Endothelial cell of umbilical vein (primary cell): ENCODE results near the gene IFIT1B. TPM values are rescaled to one million over a fixed set of nuclear protein-coding genes. Genes with fewer than 3 reads are reported as not detected.

Experiments used
- BruUV-seq: library from RNA; stranded (reverse); fragments of 400-500 nt; replicated peaks from 2 replicates; lab custom pipeline; 2021; lab: Mats Ljungman, UMichigan
- CTCF ChIA-PET: fragments of 300-600, 350-600 bp; sonication (Branson Sonifier 250); formaldehyde crosslinking; loops from one replicate; lab custom pipeline; 2021; ENCODE audit warnings: antibody characterized with exemption, inconsistent platforms; lab: Charles Lee
- POLR2A ChIA-PET: fragments of 300-600, 350-600 bp; sonication (Branson Sonifier 250); formaldehyde crosslinking; loops from one replicate; lab custom pipeline; 2021; ENCODE audit warnings: antibody characterized with exemption, inconsistent platforms; lab: Charles Lee
- DNase-seq: peaks from one replicate; pipeline ENCODE4 v3.0.0-alpha.2; 2011; ENCODE audit warnings: low read depth, low spot score
- FAIRE-seq: peaks from 2 replicates; lab custom pipeline; 2011; peaks lifted over from hg19 to GRCh38; lab: Jason Lieb, UNC
- H2AFZ ChIP-seq: 2 replicates; pipeline ENCODE4 v1.6.0; 2012; ENCODE audit warnings: low read depth, low read length, control low read depth, inconsistent platforms
- H3K27ac ChIP-seq: 2 replicates; pipeline ENCODE4 v1.5.1; 2011; ENCODE audit warnings: low read depth, mild to moderate bottlenecking, control low read depth, low read length, moderate library complexity; ENCODE audit not compliant: insufficient read depth
- H3K27me3 ChIP-seq, 2 experiments: 2 replicates each; pipeline versions ENCODE4 v1.6.0 to v1.6.1; 2011; ENCODE audit warnings: low read length in 2 of 2, mixed read lengths in 1 of 2; ENCODE audit not compliant: control insufficient read depth in 2 of 2, insufficient read depth in 2 of 2
- H3K36me3 ChIP-seq, 2 experiments: 2 replicates in 1 of 2; 3 replicates in 1 of 2; pipeline ENCODE4 v1.5.1; 2011; ENCODE audit warnings: low read length in 2 of 2, mild to moderate bottlenecking in 1 of 2, moderate library complexity in 1 of 2; ENCODE audit not compliant: control insufficient read depth in 2 of 2, insufficient read depth in 2 of 2; ENCODE audit errors: extremely low read depth in 1 of 2
- H3K4me1 ChIP-seq: 3 replicates; pipeline ENCODE4 v1.5.1; 2011; ENCODE audit warnings: mild to moderate bottlenecking, low read length; ENCODE audit not compliant: control insufficient read depth, insufficient read depth; ENCODE audit errors: extremely low read depth
- H3K4me2 ChIP-seq: 2 replicates; pipeline ENCODE4 v1.6.1; 2011; ENCODE audit warnings: low read length, control low read depth, mixed read lengths; ENCODE audit not compliant: insufficient read depth
- H3K4me3 ChIP-seq, 3 experiments: fragments of 200-600 bp in 1 of 3; sonication (generic), shearing (Covaris generic) in 1 of 3; replicated peaks in 1 of 3; 2 replicates each; pipeline ENCODE4 v1.5.1; 2011 to 2016; ENCODE audit warnings: control low read depth in 3 of 3, low read length in 3 of 3, mild to moderate bottlenecking in 2 of 3, inconsistent platforms in 1 of 3, low read depth in 1 of 3, moderate library complexity in 1 of 3; ENCODE audit not compliant: insufficient read depth in 1 of 3
- H3K79me2 ChIP-seq: 2 replicates; pipeline ENCODE4 v1.6.0; 2012; ENCODE audit warnings: low read length, inconsistent platforms; ENCODE audit not compliant: control insufficient read depth, insufficient read depth
- H3K9ac ChIP-seq: replicated peaks from 2 replicates; pipeline ENCODE3; 2011; ENCODE audit warnings: low read length, control low read depth; ENCODE audit not compliant: insufficient read depth; ENCODE audit errors: extremely low read depth
- H3K9me1 ChIP-seq: replicated peaks from 3 replicates; pipeline ENCODE4 v1.6.0; 2011; ENCODE audit warnings: mild to moderate bottlenecking, low read length; ENCODE audit not compliant: control insufficient read depth, insufficient read depth; ENCODE audit errors: extremely low read depth
- H3K9me3 ChIP-seq: replicated peaks from 2 replicates; pipeline ENCODE4 v1.5.1; 2012; ENCODE audit warnings: low read length, inconsistent platforms; ENCODE audit not compliant: control insufficient read depth, insufficient read depth
- H4K20me1 ChIP-seq: replicated peaks from 2 replicates; pipeline ENCODE3; 2011; ENCODE audit warnings: mild to moderate bottlenecking, low read length; ENCODE audit not compliant: control insufficient read depth, insufficient read depth; ENCODE audit errors: extremely low read depth
- CTCF ChIP-seq, 2 donors: IDR thresholded peaks; 1 replicate in 1 of 2; 2 replicates in 1 of 2; pipeline ENCODE4 v1.5.1; 2011; ENCODE audit warnings: low read length in 2 of 2, mild to moderate bottlenecking in 2 of 2, moderate library complexity in 2 of 2, control low read depth in 1 of 2, inconsistent platforms in 1 of 2, low read depth in 1 of 2; ENCODE audit not compliant: insufficient read depth in 1 of 2; ENCODE audit errors: extremely low read depth in 1 of 2
- EZH2 ChIP-seq: IDR thresholded peaks from 2 replicates; pipeline ENCODE4 v1.6.1; 2012; ENCODE audit warnings: borderline replicate concordance, low read depth, mild to moderate bottlenecking, moderate library complexity, low read length, inconsistent platforms; ENCODE audit not compliant: severe bottlenecking
- FOS ChIP-seq: IDR thresholded peaks from 2 replicates; pipeline ENCODE4 v1.6.1; 2011; ENCODE audit warnings: mild to moderate bottlenecking, low read length, moderate library complexity, borderline replicate concordance; ENCODE audit not compliant: insufficient read depth
- GATA2 ChIP-seq: IDR thresholded peaks from 2 replicates; pipeline ENCODE4 v1.7.0; 2011; ENCODE audit warnings: low read depth, mild to moderate bottlenecking, moderate library complexity, mixed read lengths, low read length; ENCODE audit not compliant: insufficient read length, insufficient read depth
- JUN ChIP-seq: IDR thresholded peaks from 2 replicates; pipeline ENCODE4 v1.6.1; 2011; ENCODE audit warnings: borderline replicate concordance, low read depth; ENCODE audit not compliant: insufficient read length, insufficient read depth
- MAX ChIP-seq: IDR thresholded peaks from 2 replicates; pipeline ENCODE4 v1.6.1; 2011; ENCODE audit not compliant: insufficient read depth, insufficient read length
- MYC ChIP-seq: IDR thresholded peaks from one replicate; pipeline ENCODE4 v1.6.1; 2011; ENCODE audit warnings: mild to moderate bottlenecking, low read depth, low read length
- POLR2A ChIP-seq: IDR thresholded peaks from 2 replicates; pipeline ENCODE4 v1.6.1; 2012; ENCODE audit warnings: low read depth, mild to moderate bottlenecking, control low read depth, low read length
- POLR2AphosphoS5 ChIP-seq: IDR thresholded peaks from 2 replicates; pipeline ENCODE4 v1.6.1; 2012; ENCODE audit warnings: low read depth, mild to moderate bottlenecking, control low read depth, low read length, moderate library complexity; ENCODE audit not compliant: insufficient read depth
- dilution Hi-C: fragments of 300-500 bp; cut with MboI; formaldehyde crosslinking; loops from one replicate; pipeline ENCODE4 v1.15.0; 2019; ENCODE audit warnings: low sequenced_read_pairs; ENCODE audit not compliant: extremely low pct_ligation_motif_present
- intact Hi-C: fragments of 100-400 bp; cut with micrococcal nuclease; formaldehyde crosslinking; loops from one replicate; pipeline ENCODE4 v1.10.0; 2022
- polyA plus RNA-seq, 4 experiments: library from polyadenylated mRNA; depleted of rRNA in 3 of 4; stranded (reverse) in 3 of 4; unstranded in 1 of 4; fragments of >200 nt; gene quantifications; 2 replicates each; pipeline versions ENCODE4 v1.2.1 to v1.2.3, GENCODE V29; 2011 to 2012; ENCODE audit warnings: missing spikeins in 1 of 4
- total RNA-seq: library from RNA; stranded (reverse); gene quantifications from 2 replicates; pipeline ENCODE4 v1.2.3, GENCODE V29; 2021

The IFIT1B gene
- total and polyA plus RNA-seq, 2 donors (not counting 3 experiments of a cell fraction or from before 2014, with no cell fraction given) = not detected

- no peaks in the 10 kb centered on the region for H3K9me3 ChIP-seq
- peak within 1 kb of the TSS; percentile 65 to 89 (median 76) for H3K4me3 ChIP-seq
- no peaks in the 10 kb centered on the region for H3K79me2 ChIP-seq
- intact Hi-C loops (loop anchor here (1.0 to 2.0 kb wide), 3 partner anchors 86 to 230 kb away; partner anchors contain the start of gene PANK1), dilution Hi-C loops (no loop called here)
- FAIRE-seq = peak; percentile 71
- peak within 1 kb of the TSS; percentile 77 for H3K4me2 ChIP-seq
- no peaks in the 10 kb centered on the region for H3K4me1 ChIP-seq
- CTCF ChIA-PET = interaction anchor here (0.7 to 1.4 kb wide), 9 partner anchors 12 to 290 kb away, joined by 3 to 7 read pairs (median 3); partner anchors contain the start of genes IFIT1, IFIT2 and LIPA
- H3K36me3 ChIP-seq = no peaks in the 10 kb centered on the region
- peak within 1 kb of the TSS; percentile 55 for H3K9ac ChIP-seq
- peak; percentile 80 for DNase-seq
- peak within 1 kb of the TSS; percentile 82 for H2AFZ ChIP-seq
- H3K9me1 ChIP-seq = no peaks in the 10 kb centered on the region
- no peak for TF ChIP-seq FOS
- TF ChIP-seq POLR2AphosphoS5 = peak; percentile 45
- no peak for TF ChIP-seq CTCF (IDR thresholded peaks at IDR 0.05; ENCODE audit: extremely low read depth in 1 of 2, insufficient read depth in 1 of 2, low read depth in 1 of 2, low read length in 2 of 2)
- peak; percentile 49 for TF ChIP-seq POLR2A
- TF ChIP-seq JUN = no peak
- TF ChIP-seq MYC = no peak
- no peak for TF ChIP-seq GATA2
- no peak for TF ChIP-seq MAX
- no peak for TF ChIP-seq EZH2
- POLR2A ChIA-PET = interaction anchor here (0.9 kb wide), 1 partner anchor 22 kb away, joined by 3 read pairs; the partner anchor contains the start of gene IFIT1
- TSS peak; percentile 69 for BruUV-seq
- H4K20me1 ChIP-seq = no peaks in the 10 kb centered on the region
- H3K27ac ChIP-seq = no peak within 1 kb of the TSS
- no peaks in the 10 kb centered on the region for H3K27me3 ChIP-seq
These were observed 36.5 kb downstream of the IFIT1B start, which contains the start of gene IFIT5 for GRCh38 chr10:89414146-89414878. Gene IFIT5 (plus strand): TSS chr10:89414568. CDS start chr10:89414799, 231 bp downstream.
